ENCODE measurements around the gene SLC30A9. TPM values are rescaled to one million over a fixed set of nuclear protein-coding genes. Genes with fewer than 3 reads are reported as not detected.

The SLC30A9 gene
- total and polyA plus RNA-seq, 7 donors = 10.9 to 38.8 (median 32.6) TPM

DNA sequence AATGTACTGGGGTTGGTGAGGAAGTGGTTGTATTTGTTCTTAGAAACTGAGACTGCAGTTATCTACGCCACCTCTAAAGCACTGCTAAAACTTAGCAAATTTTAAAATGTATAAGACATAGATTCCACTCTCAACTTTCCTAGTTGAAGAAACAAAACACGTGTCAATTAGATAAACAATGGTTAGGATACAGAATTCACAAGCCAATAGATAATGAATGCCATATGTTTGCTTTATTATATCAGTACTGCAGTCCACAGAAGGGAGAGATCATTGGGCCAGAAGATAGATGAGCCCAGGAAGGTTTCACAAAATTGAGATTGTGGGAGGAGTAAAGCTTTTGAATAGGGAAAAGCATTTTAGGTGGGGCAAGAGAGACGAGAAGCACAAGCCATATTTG lies 40.8 kb upstream of the SLC30A9 start:
- no peak overlapping the region for H3K4me3 ChIP-seq
- H3K9me3 ChIP-seq = no peaks in the 10 kb centered on the region
- no peaks in the 10 kb centered on the region for H3K4me1 ChIP-seq
- intact Hi-C loops (cut with DNase I) = loop anchor here in 1 of 2 donors (5.0 kb wide), 1 partner anchor 257 kb away; no protein-coding TSS in a partner anchor
- WGBS, 3 donors = 82 to 85% (median 84%) methylated on average over 3 of the region's 3 CpGs
- ATAC-seq (no peak), DNase-seq (no peak)
- H3K36me3 ChIP-seq (ENCODE audit: insufficient read depth in 1 of 2, low read depth in 1 of 2) = peaks cover 0 to 92% of the 10 kb centered on the region in 2 donors
- H3K27me3 ChIP-seq (ENCODE audit: insufficient read depth in 3 of 3, low read length in 2 of 3) = no peaks in the 10 kb centered on the region
- no peak overlapping the region for H3K27ac ChIP-seq
- TF ChIP-seq, protein P1, sequence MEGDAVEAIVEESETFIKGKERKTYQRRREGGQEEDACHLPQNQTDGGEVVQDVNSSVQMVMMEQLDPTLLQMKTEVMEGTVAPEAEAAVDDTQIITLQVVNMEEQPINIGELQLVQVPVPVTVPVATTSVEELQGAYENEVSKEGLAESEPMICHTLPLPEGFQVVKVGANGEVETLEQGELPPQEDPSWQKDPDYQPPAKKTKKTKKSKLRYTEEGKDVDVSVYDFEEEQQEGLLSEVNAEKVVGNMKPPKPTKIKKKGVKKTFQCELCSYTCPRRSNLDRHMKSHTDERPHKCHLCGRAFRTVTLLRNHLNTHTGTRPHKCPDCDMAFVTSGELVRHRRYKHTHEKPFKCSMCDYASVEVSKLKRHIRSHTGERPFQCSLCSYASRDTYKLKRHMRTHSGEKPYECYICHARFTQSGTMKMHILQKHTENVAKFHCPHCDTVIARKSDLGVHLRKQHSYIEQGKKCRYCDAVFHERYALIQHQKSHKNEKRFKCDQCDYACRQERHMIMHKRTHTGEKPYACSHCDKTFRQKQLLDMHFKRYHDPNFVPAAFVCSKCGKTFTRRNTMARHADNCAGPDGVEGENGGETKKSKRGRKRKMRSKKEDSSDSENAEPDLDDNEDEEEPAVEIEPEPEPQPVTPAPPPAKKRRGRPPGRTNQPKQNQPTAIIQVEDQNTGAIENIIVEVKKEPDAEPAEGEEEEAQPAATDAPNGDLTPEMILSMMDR (IDR thresholded peaks at IDR 0.05) = no peak

DNA sequence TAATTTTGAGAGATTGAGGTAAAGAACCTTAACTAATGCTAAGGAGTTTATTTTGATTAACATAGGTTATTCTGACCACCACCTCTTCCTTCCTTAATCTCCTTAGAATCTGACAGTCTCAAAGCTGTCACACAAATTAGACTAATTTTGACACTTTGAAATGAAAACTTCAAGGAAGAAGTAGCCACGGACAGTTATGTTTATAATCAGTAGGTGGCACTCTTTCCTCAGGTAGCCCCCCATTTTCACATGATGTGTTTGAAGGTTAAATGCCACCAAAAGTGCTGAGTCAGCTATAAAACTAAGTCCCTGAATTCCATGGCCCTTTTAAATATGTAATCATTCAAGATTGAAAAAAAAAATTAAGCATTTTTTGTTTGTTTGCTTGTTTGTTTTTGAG lies 32.7 kb upstream of the SLC30A9 start:
- no peaks in the 10 kb centered on the region for H3K9me3 ChIP-seq
- TF ChIP-seq, protein P1 (IDR thresholded peaks at IDR 0.05) = peak; percentile 31
- DNase-seq (no peak), ATAC-seq (no peak)
- intact Hi-C loops (cut with DNase I) = no loop called here
- no peak overlapping the region for H3K4me3 ChIP-seq
- no peak overlapping the region for H3K27ac ChIP-seq
- H3K4me1 ChIP-seq = no peaks in the 10 kb centered on the region
- H3K27me3 ChIP-seq (ENCODE audit: insufficient read depth in 3 of 3, low read length in 2 of 3) = no peaks in the 10 kb centered on the region
- WGBS, 3 donors = 22 to 27% (median 24%) methylated on average over 1 of the region's 1 CpG
- peaks cover 0 to 38% of the 10 kb centered on the region in 2 donors for H3K36me3 ChIP-seq (ENCODE audit: insufficient read depth in 1 of 2, low read depth in 1 of 2)

DNA sequence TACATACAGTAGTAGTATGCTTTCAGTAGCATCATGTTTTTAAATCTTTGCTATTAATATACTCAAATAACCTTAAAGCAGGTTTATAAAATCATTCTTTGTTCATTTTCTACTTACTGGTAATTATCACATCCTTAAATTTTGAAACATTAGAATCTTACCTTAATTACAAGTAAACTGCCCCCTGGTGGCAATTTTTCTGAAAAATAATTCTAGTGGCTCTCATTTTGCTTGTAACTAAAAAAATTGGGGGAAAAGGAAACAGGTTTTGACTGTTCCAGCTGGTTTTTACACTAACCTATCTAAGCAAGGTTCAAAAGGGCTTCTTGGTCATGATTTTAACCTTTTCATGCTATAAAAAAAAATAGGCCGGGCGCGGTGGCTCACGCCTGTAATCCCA lies 27.2 kb upstream of the SLC30A9 start:
- H3K4me3 ChIP-seq = no peak overlapping the region
- no peaks in the 10 kb centered on the region for H3K9me3 ChIP-seq
- no peaks in the 10 kb centered on the region for H3K27me3 ChIP-seq (ENCODE audit: insufficient read depth in 3 of 3, low read length in 2 of 3)
- TF ChIP-seq, protein P1 (IDR thresholded peaks at IDR 0.05) = peak; percentile 21
- DNase-seq = no peak
- H3K36me3 ChIP-seq (ENCODE audit: insufficient read depth in 1 of 2, low read depth in 1 of 2) = peaks cover 0 to 3% of the 10 kb centered on the region in 2 donors
- 95 to 99% (median 97%) methylated on average over 4 of the region's 4 CpGs for WGBS, 3 donors
- ATAC-seq = no peak
- no peak overlapping the region for H3K27ac ChIP-seq
- intact Hi-C loops (cut with DNase I) = no loop called here
- H3K4me1 ChIP-seq = no peaks in the 10 kb centered on the region

DNA sequence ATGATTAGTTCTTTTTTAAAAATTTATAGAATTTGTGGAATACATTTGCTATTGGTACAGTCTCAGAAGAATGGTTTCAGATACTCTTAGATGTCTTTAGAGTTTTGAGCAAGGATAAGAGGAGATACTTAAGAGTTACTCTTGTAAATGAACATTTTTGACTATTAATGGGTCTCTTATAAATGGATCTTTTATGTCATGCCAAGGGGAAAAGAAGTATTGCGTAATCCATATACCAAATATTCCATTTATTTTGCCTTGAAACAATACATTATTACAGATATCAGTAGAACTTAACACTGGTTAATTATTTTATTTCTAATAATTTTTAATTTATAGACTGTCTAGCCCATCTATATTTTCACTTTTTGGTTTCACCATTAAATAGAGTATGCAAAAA lies 25.9 kb upstream of the SLC30A9 start:
- H3K4me1 ChIP-seq = no peaks in the 10 kb centered on the region
- TF ChIP-seq, protein P1 (IDR thresholded peaks at IDR 0.05) = no peak
- WGBS, 3 donors = 98 to 100% (median 98%) methylated on average over 1 of the region's 1 CpG
- no peak overlapping the region for H3K4me3 ChIP-seq
- no peak for DNase-seq
- no peaks in the 10 kb centered on the region for H3K9me3 ChIP-seq
- ATAC-seq = no peak
- H3K27me3 ChIP-seq (ENCODE audit: insufficient read depth in 3 of 3, low read length in 2 of 3) = no peaks in the 10 kb centered on the region
- intact Hi-C loops (cut with DNase I) = no loop called here
- H3K36me3 ChIP-seq (ENCODE audit: insufficient read depth in 1 of 2, low read depth in 1 of 2) = peaks cover 0 to 3% of the 10 kb centered on the region in 2 donors
- no peak overlapping the region for H3K27ac ChIP-seq

DNA sequence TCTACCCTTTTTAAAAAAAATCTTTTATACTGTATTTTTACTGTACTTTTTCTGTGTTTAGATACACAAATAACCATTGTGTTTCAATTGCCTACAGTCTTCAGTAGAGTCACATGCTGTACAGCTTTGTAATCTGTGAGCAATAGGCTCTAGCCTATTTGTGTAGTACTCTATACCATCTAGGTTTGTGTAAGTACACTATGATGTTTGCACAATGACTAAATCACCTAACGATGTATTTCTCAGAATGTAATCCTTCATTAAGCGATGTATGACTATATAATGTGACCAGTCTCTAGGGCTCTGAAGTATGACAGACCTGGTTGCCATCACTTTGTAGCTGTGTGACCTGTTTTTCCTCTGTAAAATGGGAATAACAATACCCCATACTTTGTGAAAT lies 22.9 kb upstream of the SLC30A9 start:
- WGBS, 3 donors = 95 to 96% (median 96%) methylated on average over 2 of the region's 2 CpGs

More for the DNA sequence above, 22.9 kb upstream of the SLC30A9 start:
- intact Hi-C loops (cut with DNase I) = no loop called here
- Histone ChIP-seq H3K27ac (no peak overlapping the region), H3K36me3 (ENCODE audit: insufficient read depth in 1 of 2, low read depth in 1 of 2) (no peaks in the 10 kb centered on the region), H3K4me1 (no peaks in the 10 kb centered on the region), H3K27me3 (ENCODE audit: insufficient read depth in 3 of 3, low read length in 2 of 3) (no peaks in the 10 kb centered on the region), H3K4me3 (no peak overlapping the region), H3K9me3 (no peaks in the 10 kb centered on the region)
- ATAC-seq = no peak
- no peak for DNase-seq
- TF ChIP-seq, protein P1 (IDR thresholded peaks at IDR 0.05) = no peak
